HG03025 (cell line): ENCODE measurements around the gene PDE9A.
"Not testable (repeated sequence)": the region's sequence is repeated elsewhere in the genome, so short reads cannot be mapped to it uniquely, and the experiment has no call there.

ENCODE experiments used
- ATAC-seq: cut with Tn5 transposase; IDR thresholded peaks from one replicate; pipeline ENCODE4 v1.9.1; 2021; ENCODE audit warnings: mild to moderate bottlenecking, moderate library complexity; ENCODE audit not compliant: unreplicated experiment, low FRiP score

PDE9A gene

GRCh38 chr21:42812528-42813241 is 159.3 kb downstream of the PDE9A start:
- ATAC-seq = not testable (repeated sequence)

DNA sequence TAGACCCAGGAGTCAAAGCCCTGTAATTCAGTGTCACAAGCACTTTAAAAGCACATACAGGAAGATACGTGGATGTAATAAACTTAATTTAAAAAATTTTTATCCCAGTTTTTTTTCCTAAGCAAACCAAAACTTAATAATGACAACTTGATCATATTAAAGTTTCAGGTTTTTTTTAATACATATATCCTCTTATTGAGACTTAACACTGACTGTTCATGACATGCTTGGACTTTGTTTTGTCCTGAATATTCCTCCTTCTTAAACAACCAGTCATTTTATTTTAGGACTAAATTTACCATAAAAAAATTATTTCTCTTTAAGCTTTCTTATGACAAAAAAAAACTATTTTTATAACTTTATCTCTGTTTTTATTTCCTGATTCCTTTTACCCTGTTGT is 161.8 kb downstream of the PDE9A start:
- ATAC-seq = no peak

GRCh38 chr21:42818328-42818749 is 164.9 kb downstream of the PDE9A start:
- ATAC-seq = no peak

- ATAC-seq = no peak
These were observed 166.6 kb downstream of the PDE9A start for GRCh38 chr21:42819861-42820615.

- ATAC-seq = no peak
These were observed 167.4 kb downstream of the PDE9A start for GRCh38 chr21:42820616-42821465.
